ENCODE results near the gene HNRNPLL.
"Not testable (repeated sequence)": the region's sequence is repeated elsewhere in the genome, so short reads cannot be mapped to it uniquely, and the experiment has no call there.

The HNRNPLL gene

DNA sequence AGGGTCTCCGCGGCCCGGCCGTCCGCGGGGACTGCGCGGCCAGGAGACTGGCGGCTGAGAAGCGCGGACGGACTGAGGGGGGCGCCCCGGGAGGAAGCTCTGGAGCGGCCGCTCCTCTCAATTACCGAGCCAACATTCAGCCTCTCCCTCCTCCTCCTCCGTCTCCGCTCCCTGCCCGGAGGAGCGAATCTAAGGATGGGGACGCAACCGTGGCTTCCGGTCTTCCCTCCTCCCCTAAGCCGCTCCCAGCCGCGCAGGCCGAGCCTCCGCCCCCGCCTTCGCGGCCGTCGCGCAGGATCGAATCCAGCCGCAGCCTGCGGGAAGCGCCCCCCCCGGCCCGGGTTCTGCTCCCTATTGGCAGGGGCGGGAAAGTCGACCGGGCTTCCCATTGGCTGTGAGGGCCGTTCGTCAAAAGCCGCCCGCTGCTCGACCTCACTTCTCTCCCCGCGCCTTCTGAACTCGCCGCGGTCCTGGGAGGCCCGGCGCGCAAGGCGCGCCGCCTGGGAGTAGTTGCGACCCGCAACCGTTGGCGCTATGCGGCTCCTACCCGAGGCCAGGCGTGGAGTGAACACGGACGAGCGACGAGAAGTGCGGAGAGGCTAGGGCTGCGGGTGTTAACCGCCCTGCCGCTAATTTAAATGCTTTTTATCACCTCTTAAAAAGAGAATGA lies at the start of gene HNRNPLL:
Gene HNRNPLL (minus strand): TSS at position 197 of the 670 bp plus-strand sequence. CDS start 302 bp downstream, outside the sequence.
- peak; percentile 98 for DNase-seq (ENCODE audit: low read depth)
- TF ChIP-seq, protein P1, sequence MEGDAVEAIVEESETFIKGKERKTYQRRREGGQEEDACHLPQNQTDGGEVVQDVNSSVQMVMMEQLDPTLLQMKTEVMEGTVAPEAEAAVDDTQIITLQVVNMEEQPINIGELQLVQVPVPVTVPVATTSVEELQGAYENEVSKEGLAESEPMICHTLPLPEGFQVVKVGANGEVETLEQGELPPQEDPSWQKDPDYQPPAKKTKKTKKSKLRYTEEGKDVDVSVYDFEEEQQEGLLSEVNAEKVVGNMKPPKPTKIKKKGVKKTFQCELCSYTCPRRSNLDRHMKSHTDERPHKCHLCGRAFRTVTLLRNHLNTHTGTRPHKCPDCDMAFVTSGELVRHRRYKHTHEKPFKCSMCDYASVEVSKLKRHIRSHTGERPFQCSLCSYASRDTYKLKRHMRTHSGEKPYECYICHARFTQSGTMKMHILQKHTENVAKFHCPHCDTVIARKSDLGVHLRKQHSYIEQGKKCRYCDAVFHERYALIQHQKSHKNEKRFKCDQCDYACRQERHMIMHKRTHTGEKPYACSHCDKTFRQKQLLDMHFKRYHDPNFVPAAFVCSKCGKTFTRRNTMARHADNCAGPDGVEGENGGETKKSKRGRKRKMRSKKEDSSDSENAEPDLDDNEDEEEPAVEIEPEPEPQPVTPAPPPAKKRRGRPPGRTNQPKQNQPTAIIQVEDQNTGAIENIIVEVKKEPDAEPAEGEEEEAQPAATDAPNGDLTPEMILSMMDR (conservative IDR thresholded peaks at IDR 0.05; ENCODE audit: low read length), result no peak
- H3K4me3 ChIP-seq (ENCODE audit: low read length), result peak within 1 kb of the TSS; percentile 80

DNA sequence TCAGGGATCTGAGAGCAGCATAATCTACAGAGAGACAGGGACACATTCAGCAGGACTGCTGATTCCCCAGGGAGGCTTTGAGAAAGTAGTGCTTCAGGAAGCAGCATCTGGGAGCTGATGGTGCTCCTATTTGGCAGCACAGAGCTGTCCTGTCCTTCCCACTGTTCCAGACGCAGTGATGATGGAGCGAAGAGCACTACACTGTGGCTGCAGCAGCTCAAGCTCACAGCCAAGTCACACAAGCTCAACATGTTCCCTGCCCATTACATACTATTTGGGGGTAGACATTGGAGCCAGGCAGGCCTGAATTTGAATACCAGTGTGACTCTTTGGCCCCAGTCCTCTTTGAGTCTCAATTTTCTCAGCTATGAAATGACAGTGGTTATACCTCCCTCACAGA lies 48.0 kb upstream of the HNRNPLL start:
- TF ChIP-seq, protein P1 (conservative IDR thresholded peaks at IDR 0.05; ENCODE audit: low read length), result no peak
- no peak for DNase-seq (ENCODE audit: low read depth)
- H3K4me3 ChIP-seq (ENCODE audit: low read length), result no peak overlapping the region

DNA sequence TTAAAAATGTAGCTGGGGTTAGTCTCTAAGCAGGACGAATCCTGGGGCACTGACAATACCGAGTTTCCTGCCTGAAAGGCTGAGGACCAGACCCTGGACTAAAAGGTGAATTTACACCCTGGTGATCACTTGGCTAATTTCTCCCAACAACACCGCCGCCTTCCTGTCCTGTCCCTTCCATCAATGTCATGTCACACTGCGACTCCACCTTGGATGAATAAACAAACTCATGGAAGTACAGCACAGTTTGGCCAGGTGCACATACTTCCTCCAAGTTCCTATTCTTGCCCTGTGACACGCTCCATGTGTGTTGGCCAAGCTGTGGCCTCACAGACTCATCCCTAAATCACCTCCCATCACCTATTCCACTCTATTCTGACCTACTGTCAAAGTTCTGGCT lies 47.3 kb upstream of the HNRNPLL start:
- no peak overlapping the region for H3K4me3 ChIP-seq (ENCODE audit: low read length)
- TF ChIP-seq, protein P1 (conservative IDR thresholded peaks at IDR 0.05; ENCODE audit: low read length), result no peak
- DNase-seq (ENCODE audit: low read depth), result no peak

DNA sequence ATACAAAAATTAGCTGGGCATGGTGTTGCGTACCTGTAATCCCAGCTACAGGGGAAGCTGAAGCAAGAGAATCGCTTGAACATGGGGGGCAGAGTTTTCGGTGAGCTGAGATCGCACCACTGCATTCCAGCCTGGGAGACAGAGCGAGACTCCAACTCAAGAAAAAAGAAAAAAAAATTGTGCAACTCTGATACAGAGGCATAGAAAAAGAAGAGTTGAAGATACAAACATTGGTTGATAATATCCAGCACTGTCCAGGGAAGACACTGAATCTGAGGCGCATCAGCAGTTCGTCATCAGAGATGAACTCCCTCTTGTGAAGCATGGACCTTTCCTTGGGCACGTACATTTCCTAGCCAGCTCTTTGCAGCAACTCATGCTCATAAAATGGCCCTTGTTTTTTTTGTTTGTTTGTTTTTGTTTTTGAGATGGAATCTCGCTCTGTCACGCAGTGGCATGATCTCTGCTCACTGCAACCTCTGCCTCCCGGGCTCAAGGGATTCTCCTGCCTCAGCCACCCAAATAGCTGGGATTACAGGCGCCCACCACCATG lies 46.5 kb upstream of the HNRNPLL start:
- TF ChIP-seq, protein P1 (conservative IDR thresholded peaks at IDR 0.05; ENCODE audit: low read length), result no peak
- no peak for DNase-seq (ENCODE audit: low read depth)
- no peak overlapping the region for H3K4me3 ChIP-seq (ENCODE audit: low read length)

DNA sequence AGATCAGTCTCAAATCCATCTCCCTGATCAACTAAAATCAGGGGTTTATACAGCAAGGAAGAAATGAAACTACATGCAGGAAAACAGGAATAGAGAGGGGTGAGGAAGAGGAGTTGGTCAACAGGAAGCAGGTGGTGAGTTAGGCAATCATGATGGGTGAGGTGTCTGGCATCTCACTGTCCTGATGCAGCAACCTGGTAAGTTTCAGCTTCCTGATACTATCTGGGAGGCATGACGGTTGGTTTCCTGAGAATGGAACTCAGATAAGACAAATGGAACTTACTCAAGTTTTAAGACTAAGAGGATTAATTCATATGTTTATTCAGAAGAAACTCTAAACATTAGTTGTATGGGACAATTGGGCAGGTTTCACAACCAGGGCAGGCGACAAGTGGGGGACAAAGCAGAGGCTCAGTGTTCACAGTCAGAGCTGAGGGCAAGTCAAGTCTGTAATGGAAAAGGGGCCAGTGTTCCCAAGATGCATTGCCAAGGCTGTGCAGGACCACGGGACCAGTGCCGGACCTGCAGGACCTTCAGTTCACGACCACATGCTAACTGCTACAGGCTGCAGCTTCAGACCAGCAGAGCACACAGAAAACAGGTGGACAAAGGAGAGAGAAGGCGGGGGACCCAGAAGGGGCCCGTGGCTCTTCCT lies 45.5 kb upstream of the HNRNPLL start:
- TF ChIP-seq, protein P1 (conservative IDR thresholded peaks at IDR 0.05; ENCODE audit: low read length), result no peak
- no peak for DNase-seq (ENCODE audit: low read depth)
- H3K4me3 ChIP-seq (ENCODE audit: low read length), result no peak overlapping the region

DNA sequence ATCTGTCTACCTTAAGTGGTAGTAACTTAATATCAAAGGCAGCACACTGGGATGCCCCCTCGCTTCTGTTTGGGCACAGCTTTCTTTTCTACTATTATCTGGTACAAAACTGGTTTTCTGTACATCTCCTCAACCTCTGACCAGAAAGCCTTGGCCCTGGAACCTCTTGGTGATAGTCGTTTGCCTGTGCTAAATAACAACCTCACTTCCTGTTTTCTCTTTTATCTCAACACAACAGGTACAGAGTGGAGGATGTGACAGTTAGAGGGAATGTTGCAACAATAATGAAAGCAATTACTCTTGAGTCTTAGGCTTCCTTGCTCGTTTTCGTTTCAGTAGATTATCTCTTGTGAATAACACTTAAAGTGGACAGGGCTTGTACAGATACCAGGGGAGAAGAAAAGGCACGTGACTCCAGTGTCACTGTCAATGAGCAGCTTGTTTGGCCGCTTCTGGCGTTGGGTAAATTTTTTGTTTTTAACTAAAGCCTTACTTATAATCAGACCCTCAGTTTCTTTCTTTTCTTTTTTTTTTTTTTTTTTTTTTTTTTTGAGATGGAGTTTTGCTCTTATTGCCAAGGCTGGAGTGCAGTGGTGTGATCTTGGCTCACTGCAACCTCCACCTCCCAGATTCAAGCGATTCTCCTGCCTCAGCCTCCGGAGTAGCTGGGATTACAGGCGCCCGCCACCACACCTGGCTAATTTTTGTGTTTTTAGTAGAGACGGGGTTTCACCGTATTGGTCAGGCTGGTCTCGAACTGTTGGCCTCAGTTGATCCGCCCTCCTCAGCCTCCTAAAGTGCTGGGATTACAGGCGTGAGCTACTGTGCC lies 41.2 kb upstream of the HNRNPLL start:
- H3K4me3 ChIP-seq (ENCODE audit: low read length); DNase-seq (ENCODE audit: low read depth): not testable (repeated sequence)

DNA sequence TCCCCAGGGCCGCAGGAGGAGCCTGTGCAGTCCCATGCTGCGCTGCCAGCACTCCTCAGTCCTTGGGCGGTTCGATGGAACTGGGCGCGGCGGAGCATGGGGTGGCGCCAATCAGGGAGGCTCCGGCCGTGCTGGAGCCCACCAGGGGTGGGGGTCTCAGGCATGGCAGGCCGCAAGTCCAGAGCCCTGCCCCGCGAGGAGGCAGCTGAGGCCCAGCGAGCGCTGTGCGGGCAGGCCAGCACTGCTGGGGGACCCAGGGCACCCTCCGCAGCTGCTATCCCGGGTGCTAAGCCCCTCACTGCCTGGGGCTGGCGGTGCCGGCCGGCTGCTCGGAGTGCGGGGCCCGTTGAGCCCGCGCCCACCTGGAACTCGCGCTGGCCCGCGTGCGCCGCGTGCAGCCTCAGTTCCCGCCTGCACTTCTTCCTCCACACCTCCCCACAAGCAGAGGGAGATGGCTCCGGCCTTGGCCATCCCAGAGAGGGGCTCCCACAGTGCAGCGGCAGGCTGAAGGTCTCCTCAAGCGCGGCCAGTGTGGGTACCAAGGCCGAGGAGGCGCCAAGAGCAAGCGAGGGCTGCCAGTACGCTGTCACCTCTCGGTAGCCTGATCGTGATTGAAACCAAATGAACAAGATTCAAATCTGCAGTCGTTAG lies 40.4 kb upstream of the HNRNPLL start:
- TF ChIP-seq, protein P1 (conservative IDR thresholded peaks at IDR 0.05; ENCODE audit: low read length), result no peak
- no peak overlapping the region for H3K4me3 ChIP-seq (ENCODE audit: low read length)
- no peak for DNase-seq (ENCODE audit: low read depth)

DNA sequence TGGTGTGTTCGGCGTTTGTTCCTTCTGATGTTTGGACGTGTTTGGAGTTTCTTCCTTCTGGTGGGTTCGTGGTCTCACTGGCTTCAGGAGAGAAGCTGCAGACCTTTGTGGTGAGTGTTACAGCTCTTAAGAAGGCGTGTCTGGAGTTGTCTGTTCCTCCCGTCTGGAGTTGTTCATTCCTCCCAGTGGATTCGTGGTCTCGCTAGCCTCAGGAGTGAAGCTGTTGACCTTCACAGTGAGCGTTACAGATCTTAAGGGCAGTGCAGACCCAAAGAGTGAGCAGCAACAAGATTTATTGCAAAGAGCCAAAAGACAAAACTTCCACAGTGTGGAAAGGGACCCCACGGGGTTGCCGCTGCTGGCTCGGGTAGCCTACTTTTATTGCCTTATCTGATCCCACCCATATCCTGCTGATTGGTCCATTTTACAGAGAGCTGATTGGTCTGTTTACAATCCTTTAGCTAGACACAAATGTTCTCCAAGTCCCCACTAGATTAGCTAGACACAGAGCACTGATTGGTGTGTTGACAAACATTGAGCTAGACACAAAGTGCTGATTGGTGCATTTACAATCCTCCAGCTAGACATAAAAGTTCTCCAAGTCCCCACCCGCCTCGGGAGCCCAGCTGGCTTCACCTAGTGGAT lies 39.8 kb upstream of the HNRNPLL start:
- not testable (repeated sequence) for H3K4me3 ChIP-seq (ENCODE audit: low read length); DNase-seq (ENCODE audit: low read depth)

All from AG10803 (cell line).